ENCODE measurements around the gene PMAIP1.
A peak's percentile ranks its signal among the peaks of the same experiment; 100 is the strongest.
"Not testable (repeated sequence)": the region's sequence is repeated elsewhere in the genome, so short reads cannot be mapped to it uniquely, and the experiment has no call there.

PMAIP1 gene

GRCh38 chr18:59899298-59900221 lies at the start of gene PMAIP1:
Gene PMAIP1 (plus strand): TSS chr18:59899996. CDS start chr18:59900178, 182 bp downstream.
- DNase-seq (ENCODE audit: low spot score) = peak; percentile 93

- no peak for DNase-seq (ENCODE audit: low spot score)
Measured at GRCh38 chr18:59851784-59852399, 47.9 kb upstream of the PMAIP1 start.

- no peak for DNase-seq (ENCODE audit: low spot score)
Measured at GRCh38 chr18:59852548-59852947, 47.2 kb upstream of the PMAIP1 start.

- DNase-seq (ENCODE audit: low spot score) = no peak
Measured at GRCh38 chr18:59853380-59853779, 46.4 kb upstream of the PMAIP1 start.

- DNase-seq (ENCODE audit: low spot score) = not testable (repeated sequence)
Measured at GRCh38 chr18:59853988-59854387, 45.8 kb upstream of the PMAIP1 start.

- DNase-seq (ENCODE audit: low spot score) = no peak
Measured at GRCh38 chr18:59861009-59861408, 38.8 kb upstream of the PMAIP1 start.

- DNase-seq (ENCODE audit: low spot score) = no peak
Measured at GRCh38 chr18:59861963-59862819, 37.6 kb upstream of the PMAIP1 start.

- no peak for DNase-seq (ENCODE audit: low spot score)
Measured at GRCh38 chr18:59865241-59865986, 34.4 kb upstream of the PMAIP1 start.

GRCh38 chr18:59866551-59867269 lies 33.1 kb upstream of the PMAIP1 start:
- DNase-seq (ENCODE audit: low spot score) = no peak

GRCh38 chr18:59867337-59868104 lies 32.3 kb upstream of the PMAIP1 start:
- DNase-seq (ENCODE audit: low spot score) = no peak

GRCh38 chr18:59870623-59871130 lies 29.1 kb upstream of the PMAIP1 start:
- DNase-seq (ENCODE audit: low spot score) = no peak

- no peak for DNase-seq (ENCODE audit: low spot score)
Measured at GRCh38 chr18:59871711-59872362, 28.0 kb upstream of the PMAIP1 start.

- DNase-seq (ENCODE audit: low spot score) = no peak
Measured at GRCh38 chr18:59873641-59874040, 26.2 kb upstream of the PMAIP1 start.

GRCh38 chr18:59874166-59874565 lies 25.6 kb upstream of the PMAIP1 start:
- no peak for DNase-seq (ENCODE audit: low spot score)

- DNase-seq (ENCODE audit: low spot score) = no peak
Measured at GRCh38 chr18:59876310-59876626, 23.5 kb upstream of the PMAIP1 start.

- no peak for DNase-seq (ENCODE audit: low spot score)
Measured at GRCh38 chr18:59877361-59877760, 22.4 kb upstream of the PMAIP1 start.

- DNase-seq (ENCODE audit: low spot score) = no peak
Measured at GRCh38 chr18:59878644-59879043, 21.2 kb upstream of the PMAIP1 start.

- DNase-seq (ENCODE audit: low spot score) = no peak
Measured at GRCh38 chr18:59881728-59882656, 17.8 kb upstream of the PMAIP1 start.

Measured in left forelimb (tissue), 1 donor.